Cardiac fibroblast (primary cell): Measurements from ENCODE around the gene CNFN.

Source experiments
- DNase-seq, 2 donors: peaks; one replicate each; pipeline versions ENCODE4 v3.0.0 to v3.0.0-alpha.2; 2010; ENCODE audit warnings: low read depth in 2 of 2
- H3K4me3 ChIP-seq, 2 donors: replicated peaks in 1 of 2; 1 replicate in 1 of 2; 2 replicates in 1 of 2; pipeline ENCODE4 v1.5.1; 2011; ENCODE audit warnings: low read depth in 2 of 2, low read length in 2 of 2, mild to moderate bottlenecking in 2 of 2, moderate library complexity in 1 of 2
- TF ChIP-seq, protein P1 (sequence below): IDR thresholded peaks from one replicate; pipeline ENCODE4 v1.5.1; 2011; ENCODE audit warnings: low read depth, mild to moderate bottlenecking, low read length, inconsistent platforms

The CNFN gene

DNA sequence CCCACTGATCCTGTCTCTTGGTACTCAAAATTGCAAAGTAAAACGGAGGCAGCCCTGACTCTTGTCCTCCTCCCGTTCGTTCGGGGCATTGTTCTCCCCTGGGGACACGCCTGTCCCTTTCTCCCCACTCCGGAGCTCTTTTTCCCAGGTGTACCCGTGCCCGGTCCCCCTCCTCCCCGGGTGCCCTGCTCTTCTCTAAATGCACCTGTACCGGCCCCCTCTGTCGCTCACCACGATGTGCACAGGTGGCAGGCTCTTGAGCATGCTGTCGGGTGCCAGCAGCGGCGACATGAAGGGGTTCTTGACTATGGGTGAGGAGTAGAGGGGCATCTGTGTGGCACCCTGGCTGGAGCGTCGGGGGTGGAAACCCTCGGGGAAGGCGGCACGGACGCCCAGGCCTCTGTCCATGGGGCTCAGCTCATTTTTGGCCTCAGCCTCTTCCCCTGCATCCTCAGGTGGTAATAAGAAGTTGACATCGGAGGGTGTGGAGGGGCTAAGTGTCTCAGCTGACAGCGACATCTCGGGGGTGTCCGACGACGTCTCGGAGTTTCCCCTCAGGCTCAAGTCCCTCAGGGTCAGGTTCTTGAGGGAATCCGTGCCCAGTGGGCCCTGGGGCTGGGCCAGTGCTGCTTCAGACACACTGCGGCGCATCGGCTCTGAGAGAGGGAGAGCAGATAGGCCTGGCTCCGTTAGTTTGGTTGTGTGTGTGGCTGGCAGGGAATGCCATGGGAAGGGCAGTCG lies 12.4 kb upstream of the CNFN start:
- peak overlapping the region in 1 of 2 donors; percentile 56 for H3K4me3 ChIP-seq
- TF ChIP-seq, protein P1, sequence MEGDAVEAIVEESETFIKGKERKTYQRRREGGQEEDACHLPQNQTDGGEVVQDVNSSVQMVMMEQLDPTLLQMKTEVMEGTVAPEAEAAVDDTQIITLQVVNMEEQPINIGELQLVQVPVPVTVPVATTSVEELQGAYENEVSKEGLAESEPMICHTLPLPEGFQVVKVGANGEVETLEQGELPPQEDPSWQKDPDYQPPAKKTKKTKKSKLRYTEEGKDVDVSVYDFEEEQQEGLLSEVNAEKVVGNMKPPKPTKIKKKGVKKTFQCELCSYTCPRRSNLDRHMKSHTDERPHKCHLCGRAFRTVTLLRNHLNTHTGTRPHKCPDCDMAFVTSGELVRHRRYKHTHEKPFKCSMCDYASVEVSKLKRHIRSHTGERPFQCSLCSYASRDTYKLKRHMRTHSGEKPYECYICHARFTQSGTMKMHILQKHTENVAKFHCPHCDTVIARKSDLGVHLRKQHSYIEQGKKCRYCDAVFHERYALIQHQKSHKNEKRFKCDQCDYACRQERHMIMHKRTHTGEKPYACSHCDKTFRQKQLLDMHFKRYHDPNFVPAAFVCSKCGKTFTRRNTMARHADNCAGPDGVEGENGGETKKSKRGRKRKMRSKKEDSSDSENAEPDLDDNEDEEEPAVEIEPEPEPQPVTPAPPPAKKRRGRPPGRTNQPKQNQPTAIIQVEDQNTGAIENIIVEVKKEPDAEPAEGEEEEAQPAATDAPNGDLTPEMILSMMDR, result no peak
- DNase-seq, result no peak

DNA sequence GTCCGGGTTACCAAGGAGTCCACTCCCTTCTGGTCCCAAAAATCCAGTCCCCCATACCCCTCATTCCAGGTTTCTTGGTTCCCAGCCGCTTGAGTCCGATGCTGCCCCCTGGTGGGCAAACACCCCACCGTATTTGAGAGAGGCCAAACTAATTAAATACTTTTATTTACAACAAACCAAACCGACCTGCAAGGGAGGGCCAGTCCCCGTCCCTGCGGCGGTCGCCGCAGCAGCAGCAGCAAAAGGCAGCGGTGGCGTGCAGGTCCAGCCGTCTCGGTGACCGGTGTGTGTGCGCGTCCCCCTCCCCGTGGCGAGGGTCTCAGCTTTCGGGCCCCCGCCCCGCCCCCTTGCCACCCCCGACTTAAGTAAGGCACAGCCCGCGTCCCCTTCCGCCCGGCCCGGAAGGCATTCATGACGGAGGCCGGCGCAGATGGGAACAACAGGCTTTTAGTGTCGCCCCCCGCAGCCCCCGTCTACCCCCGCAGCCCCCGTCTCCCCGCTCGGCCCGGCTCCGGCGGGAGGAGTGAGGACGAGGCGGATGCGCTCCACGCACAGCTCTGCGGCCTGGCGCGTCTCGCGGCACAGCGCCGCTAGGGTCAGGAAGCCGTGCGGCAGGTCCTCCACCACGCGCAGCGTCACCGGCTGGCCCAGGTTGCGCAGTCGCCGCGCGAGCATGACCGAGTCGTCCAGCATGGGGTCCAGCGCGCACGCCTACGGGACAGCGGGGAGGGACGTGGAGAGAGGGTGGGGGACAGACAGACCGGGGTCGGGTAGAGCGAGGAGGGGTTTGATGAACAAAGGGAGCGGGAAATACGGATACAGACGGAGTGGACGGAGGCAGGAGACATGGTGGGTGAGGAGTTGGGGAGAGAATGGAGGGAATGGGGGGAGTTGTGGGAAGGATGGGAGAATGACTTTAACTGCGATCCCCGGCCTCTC lies 11.5 kb upstream of the CNFN start:
- TF ChIP-seq, protein P1, result peak; percentile 81
- peak; percentile 81 to 84 for DNase-seq
- peak overlapping the region; percentile 55 to 56 for H3K4me3 ChIP-seq

DNA sequence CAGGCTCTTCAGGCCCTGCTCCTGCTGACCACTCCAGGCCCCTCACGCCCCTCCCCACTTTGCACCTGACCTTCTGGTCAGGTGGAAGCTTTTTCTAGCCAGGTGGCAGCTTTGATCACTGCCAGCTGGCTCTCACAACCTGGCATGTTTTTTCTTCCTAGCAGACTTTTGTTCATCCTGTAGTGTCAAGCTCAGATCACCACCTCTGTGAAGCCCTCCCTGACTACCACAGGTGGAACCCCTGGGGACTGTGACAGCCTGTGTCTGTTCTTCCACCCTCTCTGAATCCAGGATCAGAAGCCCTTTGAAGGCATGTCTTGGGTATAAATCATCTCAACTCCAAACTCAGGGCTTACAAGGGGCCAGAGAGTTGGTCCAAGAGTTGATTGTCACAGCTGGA lies 10.3 kb upstream of the CNFN start:
- DNase-seq, result no peak
- H3K4me3 ChIP-seq, result no peak overlapping the region
- TF ChIP-seq, protein P1, result no peak

DNA sequence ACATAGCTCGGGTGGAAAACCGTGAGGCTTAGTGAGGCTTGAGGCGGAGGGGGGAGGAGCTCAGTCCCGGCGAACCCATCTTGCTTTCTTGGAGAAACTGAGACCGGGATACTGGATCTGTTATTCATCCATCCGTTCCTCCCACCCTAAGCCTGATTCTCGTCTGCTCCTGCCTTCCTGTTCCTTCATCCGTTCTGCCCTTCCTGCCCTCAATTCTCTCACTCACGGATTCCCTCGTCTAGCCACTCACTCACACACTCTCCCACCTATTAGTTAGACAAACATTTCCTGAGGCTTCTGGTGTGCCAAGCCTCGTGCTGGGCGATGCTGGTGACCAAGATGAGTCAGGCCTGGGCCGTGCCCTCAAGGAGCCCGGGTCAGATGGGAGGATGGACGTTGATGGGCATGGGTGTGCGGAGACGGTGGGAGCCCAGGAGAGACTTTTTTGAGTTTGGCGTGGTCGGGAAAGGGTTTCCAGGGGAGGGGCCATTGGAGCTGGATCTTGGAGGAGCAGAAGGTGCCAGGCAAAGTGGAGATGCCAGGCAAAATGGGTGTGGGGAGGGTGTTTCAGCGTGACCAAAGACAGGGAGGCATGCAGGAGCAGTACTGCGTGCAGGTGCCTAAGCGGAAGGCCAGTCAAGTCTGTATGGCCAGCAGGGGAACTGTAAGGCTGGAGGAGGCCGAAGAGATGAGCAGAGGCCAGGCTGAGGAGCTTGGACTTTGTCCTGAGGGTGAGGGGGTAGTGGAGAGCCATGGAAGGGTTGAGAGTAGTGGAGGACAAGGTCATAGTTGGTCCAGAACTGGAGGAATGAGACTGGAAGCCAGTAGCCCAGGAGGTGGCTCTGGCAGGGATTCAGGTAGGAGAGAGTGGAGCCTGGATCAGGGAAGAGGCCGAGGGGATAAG lies 7.4 kb upstream of the CNFN start:
- H3K4me3 ChIP-seq, result peak overlapping the region; percentile 45 to 61
- no peak for DNase-seq
- TF ChIP-seq, protein P1, result no peak

DNA sequence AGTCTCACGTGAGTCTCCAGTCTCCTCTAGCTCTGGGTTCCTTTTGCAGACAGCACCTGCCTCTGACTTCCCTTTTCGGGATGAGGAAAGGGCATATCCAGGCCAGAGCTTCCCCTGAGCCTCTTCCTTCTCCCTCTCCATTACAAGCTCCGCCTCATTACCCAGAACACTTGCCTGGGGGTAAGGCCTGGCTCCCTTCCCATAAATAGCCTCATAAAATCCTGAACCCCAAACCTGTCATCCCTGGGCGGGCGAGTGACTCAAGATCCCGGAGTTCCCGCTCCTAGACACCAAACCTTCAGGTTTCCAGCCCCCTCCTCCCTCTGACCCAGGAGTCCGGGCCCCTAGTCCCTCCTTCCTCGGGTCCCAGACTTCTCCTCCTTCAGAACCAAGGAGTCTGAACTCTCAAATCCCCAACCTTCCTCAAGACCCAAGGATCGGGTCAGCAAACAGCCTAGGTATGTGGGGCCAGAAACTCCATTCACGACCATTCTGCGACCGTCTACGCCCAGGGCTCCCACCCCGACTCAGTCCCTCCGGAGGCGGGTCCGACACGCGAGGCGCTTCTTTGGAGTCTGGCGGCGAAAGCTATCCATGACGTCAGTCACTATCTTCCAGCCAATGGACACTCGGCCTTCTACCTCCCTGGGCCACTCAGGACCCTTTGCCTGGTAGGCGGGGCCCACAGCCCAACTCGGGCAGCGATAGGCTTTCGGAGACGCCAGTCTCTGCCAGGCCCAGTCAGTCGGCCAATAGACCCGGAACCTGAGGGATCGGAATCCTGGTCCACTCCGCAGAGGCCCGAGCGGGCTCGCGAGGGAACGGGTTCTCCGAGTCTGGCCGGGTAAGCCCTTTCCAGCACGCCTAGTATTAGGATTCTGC lies 6.5 kb upstream of the CNFN start:
- peak; percentile 99 for DNase-seq
- TF ChIP-seq, protein P1, result no peak
- peak overlapping the region; percentile 45 to 61 for H3K4me3 ChIP-seq

DNA sequence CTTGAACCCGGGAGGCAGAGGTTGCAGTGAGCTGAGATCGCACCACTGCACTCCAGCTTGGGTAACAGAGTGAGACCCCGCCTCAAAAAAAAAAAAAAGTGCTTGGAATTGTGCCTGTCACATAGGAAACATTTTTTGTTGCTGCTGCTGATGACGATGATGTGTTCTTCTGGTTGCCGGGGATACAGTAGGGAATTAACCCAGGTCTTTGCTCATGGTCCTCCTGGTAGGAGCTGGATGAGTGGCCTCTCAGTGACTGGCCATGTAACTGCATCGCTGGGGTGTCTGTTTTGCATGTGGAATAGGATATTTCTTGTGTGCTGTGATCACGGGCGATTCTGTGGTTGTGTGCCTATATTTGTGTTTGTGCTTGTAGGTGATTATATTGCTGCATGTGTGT lies 4.7 kb upstream of the CNFN start:
- H3K4me3 ChIP-seq, result no peak overlapping the region
- DNase-seq, result peak; percentile 18 to 25
- TF ChIP-seq, protein P1, result no peak
